Astrocyte of the hippocampus (primary cell): Measurements from ENCODE around the gene GFOD1.
A peak's percentile ranks its signal among the peaks of the same experiment; 100 is the strongest.
"Not testable (repeated sequence)": the region's sequence is repeated elsewhere in the genome, so short reads cannot be mapped to it uniquely, and the experiment has no call there.

Source experiments
- DNase-seq: peaks from one replicate; pipeline ENCODE4 v3.0.0; 2011; ENCODE audit warnings: low read depth, low spot score

GFOD1 gene

DNA sequence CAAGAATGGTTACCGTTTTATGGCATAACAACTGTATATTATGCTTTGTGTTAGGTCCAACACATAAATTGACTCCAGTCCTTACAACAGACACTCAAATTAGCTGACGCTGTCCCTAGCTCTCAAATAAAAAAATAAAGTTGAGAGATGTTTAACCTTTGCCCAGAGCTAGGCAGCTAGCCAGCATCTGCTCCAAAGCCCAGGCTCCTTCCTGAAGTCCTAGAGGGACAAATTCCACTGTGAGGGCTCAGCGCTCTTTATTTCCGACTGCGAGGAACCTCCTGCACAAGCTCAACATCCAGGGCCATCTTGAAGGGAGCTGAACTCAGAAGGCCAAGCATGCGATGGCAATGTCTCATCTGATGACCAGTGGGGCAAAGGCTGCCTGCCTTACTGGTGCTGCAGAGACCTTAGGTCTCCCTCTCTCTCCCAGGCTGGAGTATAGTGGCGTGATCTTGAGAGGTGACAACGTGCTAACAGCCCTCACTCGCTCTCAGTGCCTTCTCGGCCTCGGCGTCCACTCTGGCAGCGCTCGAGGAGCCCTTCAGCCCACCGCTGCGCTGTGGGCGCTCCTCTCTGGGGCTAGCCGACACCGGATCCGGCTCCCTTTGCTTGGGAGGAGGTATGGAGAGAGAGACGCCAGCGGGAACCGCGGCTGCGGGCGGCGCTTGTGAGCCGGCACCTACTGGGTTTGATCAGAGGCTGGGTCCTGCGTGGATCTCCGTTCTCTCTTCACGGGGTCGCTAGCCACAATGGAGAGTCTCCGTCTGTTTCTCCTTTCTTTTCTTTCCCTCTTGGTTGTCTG lies 24.7 kb upstream of the GFOD1 start:
- no peak for DNase-seq

DNA sequence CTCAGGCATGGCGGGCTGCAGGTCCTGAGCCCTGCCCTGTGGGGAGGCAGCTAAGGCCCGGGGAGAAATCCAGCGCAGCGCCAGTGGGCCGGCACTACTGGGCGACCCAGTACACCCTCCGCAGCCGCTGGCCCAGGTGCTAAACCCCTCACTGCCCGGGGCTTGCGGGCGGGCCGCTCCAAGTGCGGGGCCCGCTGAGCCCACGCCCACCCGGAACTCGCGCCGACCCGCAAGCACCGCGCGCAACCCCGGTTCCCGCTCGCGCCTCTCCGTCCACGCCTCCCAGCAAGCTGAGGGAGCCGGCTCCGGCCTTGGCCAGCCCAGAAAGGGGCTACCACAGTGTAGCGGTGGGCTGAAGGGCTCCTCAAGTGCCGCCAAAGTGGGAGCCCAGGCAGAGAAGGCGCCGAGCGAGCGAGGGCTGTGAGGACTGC lies 23.8 kb upstream of the GFOD1 start:
- not testable (repeated sequence) for DNase-seq

DNA sequence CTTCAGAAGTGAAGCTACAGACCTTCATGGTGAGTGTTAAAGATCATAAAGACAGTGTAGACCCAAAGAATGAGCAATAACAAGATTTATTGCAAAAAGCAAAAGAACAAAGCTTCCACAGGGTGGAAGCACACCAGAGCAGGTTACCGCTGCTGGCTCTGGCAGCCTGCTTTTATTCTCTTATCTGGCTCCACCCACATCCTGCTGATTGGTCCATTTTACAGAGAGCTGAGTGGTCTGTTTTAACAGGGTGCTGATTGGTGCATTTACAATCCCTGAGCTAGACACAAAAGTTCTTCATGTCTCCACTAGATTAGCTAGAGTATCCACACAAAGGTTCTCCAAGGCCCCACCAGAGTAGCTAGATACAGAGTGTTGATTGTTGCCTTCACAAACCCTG lies 23.0 kb upstream of the GFOD1 start:
- DNase-seq, result not testable (repeated sequence)

DNA sequence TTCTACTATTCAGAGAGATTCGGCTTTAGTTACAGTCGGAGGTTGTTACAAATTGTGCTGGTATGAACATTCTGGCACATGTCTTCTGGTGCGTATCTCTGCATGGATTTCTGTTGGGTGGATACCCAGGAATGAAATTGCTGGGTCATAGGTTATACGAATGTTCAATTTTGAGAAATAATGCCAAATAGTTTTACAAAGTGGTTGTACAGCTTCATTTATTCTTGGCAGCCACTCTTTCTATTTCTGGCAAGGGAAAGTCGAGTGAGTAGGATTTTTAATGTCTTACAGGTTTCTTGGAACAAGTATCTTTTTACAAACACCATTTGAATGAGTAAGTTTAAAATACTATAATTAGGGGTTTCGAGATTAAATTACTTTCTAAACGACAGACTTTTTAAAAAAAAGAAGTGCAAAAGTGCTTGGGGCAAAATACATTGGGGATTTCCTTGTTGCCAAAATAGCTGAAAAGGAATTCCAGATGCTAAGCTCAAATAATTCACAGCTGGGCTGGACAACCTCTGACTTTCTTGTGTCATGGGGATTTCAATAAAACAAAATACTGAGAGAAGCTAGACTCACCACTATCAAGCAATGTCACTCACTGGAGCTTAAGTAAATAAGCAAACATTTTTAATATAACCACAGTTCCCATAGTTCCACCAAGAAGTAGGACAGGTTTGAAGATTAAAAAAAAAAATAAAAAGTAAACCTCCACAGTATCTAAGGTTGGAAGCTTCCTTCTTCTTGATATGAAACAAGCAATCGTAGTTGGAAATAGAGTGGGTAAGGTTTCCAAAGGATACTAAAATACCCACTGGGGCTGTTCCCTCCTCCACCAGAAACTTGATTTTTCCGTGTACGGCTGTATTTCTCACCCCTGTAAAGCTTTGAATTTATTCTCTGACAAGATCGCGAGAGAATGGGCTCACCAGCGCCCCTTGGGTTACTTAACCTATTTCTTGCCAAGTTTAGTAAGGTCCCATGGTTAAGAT lies 21.6 kb upstream of the GFOD1 start:
- peak; percentile 61 for DNase-seq

DNA sequence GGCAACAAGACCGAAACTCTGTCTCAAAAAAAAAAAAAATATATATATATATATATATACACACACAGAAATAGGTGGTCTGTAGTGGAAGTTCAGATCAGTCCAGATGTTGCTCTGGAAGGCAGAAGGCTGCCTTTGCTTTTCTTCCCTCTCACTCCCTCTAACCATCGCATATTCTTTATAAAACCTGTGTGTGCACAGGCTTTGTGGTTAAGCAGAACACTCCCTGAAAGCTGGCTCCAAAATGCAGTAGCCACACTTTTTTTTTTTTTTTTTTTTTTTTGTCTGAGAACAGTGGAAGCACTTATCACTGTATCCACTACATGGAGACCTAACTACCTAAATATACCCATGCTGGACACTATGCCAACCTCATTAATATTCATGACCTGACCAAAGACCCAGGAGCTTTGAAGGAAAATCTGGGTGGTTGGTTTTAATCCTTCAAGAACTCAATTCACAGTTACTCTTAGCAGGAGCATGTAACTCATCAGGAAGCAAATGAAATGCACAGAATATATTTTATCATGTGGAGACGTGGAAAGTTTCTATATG lies 20.0 kb upstream of the GFOD1 start:
- DNase-seq, result peak; percentile 83

DNA sequence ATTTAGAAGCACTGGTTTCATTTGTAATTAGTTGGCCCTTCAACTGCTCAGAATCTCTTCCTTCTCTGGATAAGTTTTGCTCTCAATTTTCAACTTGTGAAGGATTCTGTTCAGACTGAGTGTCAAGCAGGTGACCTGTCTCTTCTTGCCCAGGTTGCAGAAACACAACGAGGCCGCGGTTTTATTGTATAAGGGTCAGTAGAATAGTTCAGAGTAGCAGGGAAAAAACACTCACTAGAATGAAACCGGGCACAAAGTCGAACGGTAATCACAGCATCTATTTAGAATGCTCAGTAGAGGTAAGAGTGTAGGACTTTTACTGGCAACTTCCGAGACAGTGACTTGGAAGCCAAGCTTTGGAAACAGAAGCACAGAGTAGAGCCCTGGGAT lies 17.9 kb upstream of the GFOD1 start:
- DNase-seq, result no peak

DNA sequence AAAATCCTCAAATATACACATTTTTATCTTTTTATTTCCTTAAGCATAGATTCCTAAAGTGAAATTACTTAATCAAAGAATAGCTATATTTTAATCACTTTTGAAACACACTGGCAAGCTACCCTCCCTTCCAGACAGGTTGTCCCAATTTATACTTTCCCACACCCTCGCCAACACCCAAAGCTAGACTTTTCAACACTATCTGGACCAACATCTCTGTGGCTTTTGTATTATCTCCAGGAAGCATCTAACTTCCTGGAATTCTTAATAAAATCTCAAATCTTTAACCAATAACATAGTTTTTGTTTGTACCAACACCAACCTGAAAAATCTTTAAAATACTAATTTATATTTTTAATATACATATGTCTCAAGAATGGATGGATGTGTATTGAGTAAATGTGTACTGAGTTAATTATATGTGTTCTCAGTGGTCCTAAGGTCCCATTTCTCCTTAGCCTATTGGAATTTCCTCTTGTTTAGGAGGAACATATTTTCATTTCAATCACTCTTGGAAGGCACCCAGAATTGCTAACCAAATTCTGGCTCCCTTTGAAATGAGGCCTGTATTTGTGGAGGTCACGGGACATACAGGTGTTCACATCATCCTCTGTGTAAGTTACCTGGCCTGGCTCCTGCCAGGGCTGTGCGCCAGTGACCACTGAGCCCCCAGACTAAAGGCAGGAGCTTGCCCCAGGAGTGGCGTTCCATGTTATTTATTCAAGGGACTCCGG lies 17.4 kb upstream of the GFOD1 start:
- DNase-seq, result no peak

DNA sequence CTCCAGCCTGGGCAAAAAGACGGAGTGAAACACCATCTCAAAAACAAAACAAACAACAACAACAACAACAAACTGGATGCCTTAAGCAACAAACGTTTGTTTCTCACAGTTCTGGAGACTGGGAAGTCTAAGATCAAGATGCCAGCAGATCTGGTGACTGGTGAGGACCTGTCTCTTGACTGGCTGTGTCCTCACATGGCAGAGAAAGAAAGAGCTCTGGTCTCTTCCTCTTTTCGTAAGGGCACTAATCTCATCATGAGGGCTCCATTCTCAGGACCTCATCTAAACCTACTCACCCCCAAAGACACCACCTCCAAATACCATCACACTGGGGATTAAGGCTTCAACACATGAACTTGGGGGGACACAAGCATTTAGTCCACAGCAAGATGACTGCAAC lies 13.5 kb upstream of the GFOD1 start:
- DNase-seq, result no peak

DNA sequence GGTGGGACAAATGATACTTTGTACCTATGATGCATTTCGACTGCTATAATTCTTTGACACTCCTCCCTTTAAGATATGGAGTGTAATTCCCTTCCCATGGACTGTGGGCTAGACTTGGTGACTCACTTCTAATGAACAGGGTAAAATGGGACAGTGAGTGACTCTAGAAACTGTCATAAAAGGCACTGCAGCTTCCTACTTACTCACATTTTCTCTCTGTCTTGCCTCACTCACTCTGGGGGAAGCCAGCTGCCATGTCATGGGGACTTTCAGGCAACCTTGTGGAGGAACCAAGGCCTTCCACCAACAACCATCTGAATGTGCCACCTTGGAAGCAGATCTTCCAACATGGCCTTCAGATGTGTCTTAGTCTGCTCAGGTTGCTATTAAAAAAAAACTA lies 12.9 kb upstream of the GFOD1 start:
- no peak for DNase-seq

DNA sequence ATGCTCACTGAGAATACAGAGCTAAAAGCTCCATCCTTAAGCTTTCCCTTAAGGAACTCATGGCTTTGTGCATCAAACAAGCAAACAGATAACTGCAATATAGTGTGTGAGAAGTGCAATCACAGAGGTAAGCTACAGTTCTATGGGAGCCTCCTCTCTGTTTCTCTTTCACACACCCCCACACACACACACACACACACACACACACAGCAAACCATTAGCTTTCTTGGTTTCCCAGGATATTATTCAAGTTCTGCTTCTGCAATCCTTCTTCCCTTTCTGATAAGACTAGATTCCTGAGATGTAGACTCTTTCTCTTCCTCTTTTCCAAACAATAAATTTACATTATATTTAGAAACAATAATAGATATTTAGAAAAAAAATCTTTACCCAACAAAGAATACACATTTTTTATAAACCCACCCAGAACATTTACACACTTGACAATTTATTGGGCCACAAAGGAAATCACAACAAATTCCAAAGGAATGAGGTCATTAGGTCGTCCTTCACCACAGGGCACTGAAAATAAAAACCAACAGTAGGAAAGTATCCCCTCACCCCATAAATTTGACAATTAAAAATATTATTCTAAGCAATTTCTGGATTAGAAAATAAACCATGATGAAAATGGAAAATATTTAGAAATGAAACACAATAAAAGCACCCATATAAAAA lies 9.3 kb upstream of the GFOD1 start:
- DNase-seq, result peak; percentile 54

DNA sequence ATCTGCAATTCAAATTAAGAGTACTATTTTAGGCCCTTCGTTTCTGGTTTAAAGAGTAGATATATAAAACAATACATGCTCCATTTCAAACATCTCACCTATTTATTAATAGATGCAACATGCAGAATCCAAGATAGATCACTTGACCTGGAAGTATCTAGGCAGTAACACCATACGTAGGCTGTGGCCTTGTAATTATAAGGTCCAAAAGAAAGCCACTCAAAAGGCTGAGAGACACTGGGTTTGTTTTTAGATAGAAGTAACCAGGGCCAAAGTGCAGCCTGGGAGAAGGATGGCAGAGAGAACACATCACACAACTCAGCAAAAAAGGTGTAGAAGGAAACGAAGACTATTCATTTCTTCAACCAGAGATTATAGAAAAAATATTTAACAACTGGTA lies 8.4 kb upstream of the GFOD1 start:
- DNase-seq, result no peak

DNA sequence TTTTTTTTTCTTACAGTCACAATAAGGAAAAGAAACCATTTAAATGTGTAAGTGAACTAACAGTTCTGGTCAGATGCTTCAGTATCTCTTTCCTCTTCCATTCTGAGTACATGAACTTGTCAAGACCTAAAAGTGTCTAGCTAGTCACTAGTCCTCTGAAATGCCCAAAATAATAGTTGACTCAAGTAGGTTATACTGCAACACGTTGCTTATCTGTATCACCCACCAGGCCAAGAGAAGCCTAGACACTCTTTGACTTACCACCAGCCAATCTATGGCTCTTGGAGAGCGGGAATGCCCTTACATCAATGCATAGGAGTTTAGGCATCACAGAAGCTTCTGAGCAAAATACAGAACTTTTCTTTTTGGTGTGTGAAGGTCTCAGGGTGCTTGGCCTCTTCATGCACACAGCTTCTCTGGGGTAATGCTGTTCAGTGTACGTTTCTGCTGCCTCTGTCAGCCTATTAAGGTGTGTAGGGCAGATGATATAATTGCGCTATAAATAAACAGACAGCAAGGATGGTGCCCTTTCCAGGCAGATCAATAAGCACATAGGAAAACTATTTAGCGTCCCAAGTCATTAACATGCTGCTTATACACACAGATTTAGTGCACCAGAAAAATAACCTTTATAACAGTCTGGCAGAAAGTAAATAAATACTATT lies 7.8 kb upstream of the GFOD1 start:
- no peak for DNase-seq

DNA sequence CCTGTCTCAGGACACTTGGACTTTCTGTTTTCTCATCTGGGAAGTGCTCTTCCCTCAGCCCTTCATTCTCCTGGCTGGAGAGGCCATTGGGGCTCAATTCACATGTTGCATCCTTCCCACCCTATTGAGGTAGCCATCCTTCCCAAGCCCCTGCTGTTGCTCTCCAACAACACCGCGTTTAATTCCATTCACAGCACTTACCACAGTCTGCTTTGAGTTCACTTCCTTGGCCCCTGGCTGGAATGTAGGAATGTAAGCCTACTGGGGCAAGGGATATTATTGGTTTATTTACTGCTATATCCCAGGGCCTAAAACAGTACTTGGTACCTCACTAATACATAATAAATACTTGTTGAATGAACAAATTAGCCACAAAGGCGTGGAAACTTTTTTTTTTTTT lies 6.7 kb upstream of the GFOD1 start:
- peak; percentile 42 for DNase-seq

DNA sequence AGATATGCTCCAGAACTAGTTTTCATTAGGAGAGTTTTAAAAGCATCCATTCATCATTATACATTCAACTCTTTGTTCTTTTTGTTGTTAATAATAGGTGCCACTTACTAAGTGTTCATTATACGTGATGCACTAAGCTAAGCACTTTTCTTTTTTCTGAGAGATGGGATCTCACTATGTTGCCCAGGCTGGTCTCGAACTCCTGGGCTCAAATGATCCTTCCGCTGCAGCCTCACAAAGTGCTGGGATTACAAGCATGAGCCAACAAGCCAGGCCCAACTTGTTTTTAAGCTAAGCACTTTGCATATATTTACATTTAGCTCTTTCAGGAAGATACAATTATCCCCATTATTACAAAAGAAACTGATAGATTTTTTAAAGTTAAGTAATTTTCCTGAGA lies 5.7 kb upstream of the GFOD1 start:
- DNase-seq, result no peak

DNA sequence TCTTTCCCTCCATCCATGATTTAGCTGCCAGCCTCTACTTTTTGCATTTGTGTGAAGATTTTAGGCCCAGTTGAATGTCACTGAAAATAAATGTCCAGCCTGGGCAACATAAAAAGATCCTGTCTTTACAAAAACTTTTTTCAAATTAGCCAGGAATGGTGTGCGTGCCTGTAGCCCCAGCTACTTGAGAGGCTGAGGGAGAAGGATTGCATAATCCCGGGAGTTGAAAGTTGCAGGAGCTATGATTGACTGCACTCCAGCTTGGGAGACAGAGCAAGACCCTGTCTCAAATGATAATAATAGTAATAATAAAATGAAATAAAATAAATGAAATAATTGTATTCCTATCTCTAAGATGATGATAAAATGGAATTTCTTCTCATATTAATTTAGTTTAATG lies 5.0 kb upstream of the GFOD1 start:
- DNase-seq, result no peak

DNA sequence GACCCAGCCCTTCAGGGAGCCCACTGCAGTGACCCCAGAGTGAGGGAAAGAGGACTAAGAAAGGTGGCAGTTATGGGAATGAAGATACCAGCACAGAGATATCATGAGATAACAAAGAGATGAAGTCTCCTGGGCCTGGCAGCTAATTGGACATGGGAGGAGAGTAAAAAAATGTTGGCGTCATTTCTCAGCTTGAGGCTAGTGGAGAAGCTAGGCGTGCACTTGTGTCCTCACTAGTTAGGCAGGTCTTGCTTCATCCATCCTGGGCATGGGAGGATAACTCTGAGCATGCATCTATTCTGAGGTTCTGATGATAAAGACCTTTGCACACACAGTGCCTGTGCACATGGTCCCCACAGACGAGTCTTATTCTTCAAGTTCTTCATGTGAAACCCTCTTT lies 4.1 kb upstream of the GFOD1 start:
- DNase-seq, result no peak

DNA sequence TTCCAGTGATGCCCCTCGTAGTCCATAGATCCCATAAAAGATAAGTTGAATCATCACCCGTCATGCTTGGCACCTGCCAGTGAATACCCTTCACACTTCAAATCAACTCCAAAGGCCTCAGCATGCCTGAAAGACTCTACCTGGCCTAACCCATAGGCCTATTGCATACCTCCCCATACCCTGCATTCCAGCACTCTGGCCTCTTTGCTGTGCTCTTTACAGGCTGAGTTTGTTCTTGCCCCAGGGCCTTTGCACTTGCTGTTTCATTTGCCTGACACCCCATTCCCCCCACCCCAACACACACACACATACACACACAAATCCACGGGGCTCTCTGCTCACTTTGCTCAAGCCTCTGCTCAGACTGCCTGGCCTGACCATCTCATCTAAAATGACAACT lies 3.0 kb upstream of the GFOD1 start:
- no peak for DNase-seq

DNA sequence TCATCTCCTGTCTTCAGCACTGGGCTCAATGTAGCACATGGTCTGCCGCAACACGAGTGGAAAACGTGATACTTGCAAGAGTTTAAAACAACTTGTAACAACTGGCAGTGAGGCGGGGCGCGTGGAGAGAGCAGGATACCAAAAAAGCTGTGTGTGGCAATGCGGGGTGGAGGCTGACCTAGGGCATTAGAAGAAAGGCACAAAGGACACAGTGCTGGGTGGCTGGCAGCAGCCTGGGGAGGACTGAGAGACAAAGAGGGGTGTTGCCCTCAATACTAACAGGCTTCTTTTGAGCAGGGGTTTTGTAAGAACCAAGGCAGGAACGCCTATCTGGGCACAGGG lies 1.5 kb upstream of the GFOD1 start:
- DNase-seq, result no peak

DNA sequence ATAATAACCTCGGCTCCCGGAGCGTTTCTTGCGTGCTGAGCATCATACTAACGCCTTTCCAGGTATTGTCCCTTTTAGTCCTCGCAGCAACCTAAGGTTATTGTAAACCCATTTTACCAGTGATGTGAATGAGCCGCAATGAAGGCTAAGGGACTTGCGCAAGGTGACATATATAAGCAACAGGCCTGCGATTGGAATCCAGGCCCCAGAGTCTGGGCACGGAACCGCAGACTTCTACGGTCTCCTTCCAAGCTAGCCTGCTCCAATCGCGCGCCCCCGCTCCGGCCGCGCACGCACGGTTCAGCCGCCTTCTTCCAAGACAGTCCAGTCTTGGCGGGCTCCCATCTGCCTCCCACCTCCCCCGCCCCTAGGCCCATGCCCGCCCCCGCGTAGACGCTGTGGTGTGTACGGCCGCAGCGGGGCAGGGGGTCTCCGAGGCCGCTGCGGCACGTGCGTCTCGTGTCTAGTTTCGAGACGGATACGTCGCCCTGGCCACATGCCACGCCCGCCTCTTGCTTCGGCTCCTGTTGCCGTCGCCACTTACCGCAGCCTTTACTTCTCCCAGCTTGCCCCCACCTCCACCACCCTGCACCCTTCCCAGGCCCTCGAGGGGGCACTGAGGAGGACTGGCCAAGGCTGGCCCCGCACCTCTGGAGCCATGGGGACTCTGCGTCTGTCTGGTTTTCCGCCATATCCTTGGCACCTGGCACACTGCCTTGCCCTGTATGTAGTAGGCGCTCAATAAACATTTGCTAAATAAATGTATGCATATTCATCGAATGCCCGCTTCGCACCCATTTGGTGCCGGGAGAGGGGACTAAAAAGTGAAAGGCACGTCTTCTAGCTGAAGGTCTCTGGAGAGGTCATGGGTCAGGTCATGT lies 855 bp upstream of the GFOD1 start:
- DNase-seq, result peak; percentile 72

DNA sequence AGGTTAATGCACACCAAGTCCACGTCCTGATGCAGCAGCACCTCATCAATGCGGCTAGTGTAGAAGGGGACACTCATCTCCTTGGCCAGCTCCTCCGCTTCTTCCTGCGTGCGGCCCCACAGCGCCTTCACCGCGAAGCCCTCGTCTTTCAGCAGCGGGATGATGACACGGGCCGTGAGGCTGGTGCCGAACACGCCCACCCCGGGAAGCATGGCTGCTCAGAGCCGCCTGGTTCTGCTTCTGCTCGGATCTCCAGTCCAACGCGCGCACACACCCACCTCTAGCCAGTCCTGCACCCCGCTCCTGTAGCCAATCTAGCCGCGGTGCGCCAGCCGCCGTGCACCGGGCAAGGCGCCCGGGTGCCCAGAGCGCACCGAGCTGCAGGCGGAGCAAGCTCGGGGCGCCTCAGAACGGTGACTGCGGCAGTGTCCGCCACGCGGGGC lies 700 bp downstream of the GFOD1 start:
- peak; percentile 79 for DNase-seq
